ENCODE measurements around the gene S100PBP.

GRCh38 chr1:32874860-32875752 lies 57.7 kb downstream of the S100PBP start:
- TF ChIP-seq CTCF (IDR thresholded peaks at IDR 0.05) (no peak), EP300 (IDR thresholded peaks at IDR 0.05) (no peak), POLR2AphosphoS5 (IDR thresholded peaks at IDR 0.05) (no peak)

Measured in esophagus muscularis mucosa (tissue), 4 donors.